NB4 (cell line): ENCODE results near the gene AQP12A.

Experiments
- CTCF ChIP-seq: IDR thresholded peaks from one replicate; pipeline ENCODE4 v1.5.1; 2012; ENCODE audit warnings: low read depth, low read length
- MAX ChIP-seq: IDR thresholded peaks from 2 replicates; pipeline ENCODE4 v1.6.1; 2011; ENCODE audit warnings: low read depth, low read length
- POLR2A ChIP-seq: IDR thresholded peaks from 2 replicates; pipeline ENCODE4 v1.6.1; 2011; ENCODE audit warnings: mild to moderate bottlenecking; ENCODE audit not compliant: insufficient read length; ENCODE audit errors: extremely low read depth

GRCh38 chr2:240735476-240735875 is 43.8 kb downstream of the AQP12A start:
- TF ChIP-seq POLR2A (no peak), MAX (no peak), CTCF (no peak)
